NCI-H1417 (cell line): ENCODE measurements around the gene IL1A.

ENCODE experiments used
- DNase-seq, 3 experiments: peaks; one replicate each; lab custom pipeline; 2025; lab: John Stamatoyannopoulos, UW

Gene IL1A

DNA sequence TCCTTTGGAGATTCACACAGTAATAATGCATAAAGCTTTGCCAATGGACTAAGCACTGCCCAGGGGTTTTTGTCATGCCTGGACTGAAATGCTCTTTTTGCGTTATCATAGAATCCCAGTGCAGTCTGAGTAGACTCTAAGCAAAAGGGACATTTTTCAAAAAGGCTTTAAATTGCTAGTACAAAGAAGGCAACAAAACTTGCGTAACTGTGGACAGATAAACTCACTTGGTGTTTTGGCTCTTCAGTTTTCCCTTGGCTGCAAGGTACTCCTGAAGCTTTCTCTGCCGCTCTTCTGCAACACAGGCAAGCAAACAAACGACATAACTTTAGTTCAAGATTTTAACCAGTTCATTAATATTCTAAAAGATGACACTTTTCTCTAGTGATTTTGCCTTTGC is 22.0 kb downstream of the IL1A start:
- no peak for DNase-seq

DNA sequence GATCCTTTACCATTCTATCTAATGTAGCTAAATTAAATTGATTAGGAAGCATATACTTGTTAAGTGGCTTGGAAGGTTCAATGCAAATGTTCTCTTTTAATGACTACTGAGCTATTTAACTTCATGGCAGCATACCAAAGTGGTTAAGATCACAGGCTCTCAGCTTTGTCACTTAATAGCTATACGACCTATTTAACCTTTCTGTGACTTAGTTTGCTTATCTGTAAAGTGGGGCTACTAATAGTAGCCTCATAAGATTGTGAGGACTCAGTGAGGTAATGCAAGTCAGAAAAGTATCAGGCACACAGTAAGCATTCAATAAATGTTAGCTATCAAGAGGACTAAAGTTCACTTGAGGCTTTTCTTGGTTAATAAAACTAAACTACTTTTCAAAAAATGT is 24.1 kb downstream of the IL1A start:
- DNase-seq = no peak

DNA sequence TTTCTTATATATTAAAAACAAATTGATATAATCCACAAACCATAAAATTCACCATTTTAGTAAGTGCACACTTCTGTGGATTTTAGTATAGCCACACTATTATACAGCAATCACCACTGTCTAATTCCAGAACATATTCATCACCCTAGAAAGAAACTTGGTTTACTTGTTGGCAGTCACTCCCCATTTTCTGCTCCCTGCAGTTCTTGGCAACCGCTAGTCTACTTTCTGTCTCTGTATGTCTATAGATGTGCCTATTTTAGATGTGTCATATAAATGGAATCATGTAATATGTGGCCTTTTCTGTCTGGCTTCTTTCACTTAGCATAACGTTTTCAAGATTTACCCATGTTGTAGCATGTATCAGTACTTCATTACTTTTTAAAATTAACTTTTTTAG is 25.6 kb downstream of the IL1A start:
- DNase-seq = no peak

DNA sequence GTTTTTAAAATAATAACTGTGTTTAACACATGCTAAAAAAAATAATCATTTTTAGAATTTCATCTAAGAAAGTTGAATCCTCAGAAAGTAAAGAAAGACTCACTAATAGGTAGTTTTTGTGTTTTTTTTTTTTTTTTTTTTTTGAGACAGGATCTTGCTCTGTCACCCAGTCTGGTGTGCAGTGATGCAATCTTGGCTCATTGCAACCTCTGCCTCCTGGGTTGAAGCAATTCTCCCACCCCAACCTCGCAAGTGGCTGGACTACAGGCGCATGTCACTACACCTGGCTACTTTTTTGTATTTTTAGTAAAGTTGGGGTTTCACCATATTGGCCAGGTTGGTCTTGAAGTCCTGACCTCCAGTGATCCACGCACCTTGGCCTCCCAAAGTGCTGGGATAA is 27.0 kb downstream of the IL1A start:
- no peak for DNase-seq

DNA sequence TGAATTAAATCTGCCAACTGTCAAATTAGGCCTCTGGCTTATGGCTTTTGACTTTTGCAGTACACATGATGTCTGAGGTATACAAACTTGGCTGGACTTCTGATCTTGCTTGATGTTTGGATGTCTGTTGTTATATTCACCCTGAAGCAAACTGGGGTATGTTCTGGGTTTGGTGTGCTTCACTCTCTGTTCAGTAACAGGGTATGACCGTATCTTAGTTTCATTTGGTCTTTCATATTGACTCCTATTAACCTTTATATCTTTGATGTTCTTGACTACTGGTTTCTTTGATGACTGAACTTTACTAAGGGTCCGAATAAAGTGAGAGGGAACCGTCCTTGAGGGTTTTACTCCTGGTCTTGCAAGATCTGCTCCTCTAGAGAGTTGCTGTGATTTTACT is 28.1 kb downstream of the IL1A start:
- no peak for DNase-seq

DNA sequence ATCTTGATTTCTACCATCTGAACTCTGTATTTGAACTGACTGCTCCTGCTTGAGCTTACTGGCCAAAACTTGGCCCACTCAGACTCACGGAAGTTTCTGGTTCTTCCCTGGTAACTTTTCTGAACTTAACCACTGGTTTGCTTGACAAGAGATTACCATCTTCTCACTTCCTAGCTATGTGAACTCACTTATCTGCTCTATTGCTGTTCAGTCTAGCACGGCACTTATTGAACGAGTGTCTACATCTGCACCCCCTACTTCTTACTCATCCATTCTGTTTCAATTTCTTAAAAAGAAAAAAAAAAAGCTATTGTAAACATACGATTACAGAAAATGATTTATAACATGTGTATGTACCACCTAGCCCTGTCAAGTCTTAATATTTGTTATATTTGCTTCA is 28.8 kb downstream of the IL1A start:
- DNase-seq = no peak

DNA sequence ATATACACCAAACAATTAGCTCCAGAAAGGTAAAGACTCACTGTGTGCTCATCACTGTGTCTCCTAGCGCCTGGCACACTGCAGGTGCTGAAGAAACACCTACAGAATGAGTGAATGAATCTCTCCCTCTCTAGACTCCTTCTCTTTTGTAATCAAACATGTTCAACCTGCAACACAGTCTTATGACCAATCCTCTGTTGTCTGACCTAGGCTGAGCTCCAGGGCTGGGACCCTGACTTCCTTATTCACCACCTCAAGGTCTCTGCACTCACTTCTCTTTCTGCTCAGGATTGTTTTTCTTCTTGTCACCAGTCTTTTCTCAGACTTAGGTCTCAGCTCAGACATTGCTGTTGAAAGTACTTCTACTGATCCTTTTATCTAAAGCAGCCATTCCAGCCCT is 29.7 kb downstream of the IL1A start:
- no peak for DNase-seq

DNA sequence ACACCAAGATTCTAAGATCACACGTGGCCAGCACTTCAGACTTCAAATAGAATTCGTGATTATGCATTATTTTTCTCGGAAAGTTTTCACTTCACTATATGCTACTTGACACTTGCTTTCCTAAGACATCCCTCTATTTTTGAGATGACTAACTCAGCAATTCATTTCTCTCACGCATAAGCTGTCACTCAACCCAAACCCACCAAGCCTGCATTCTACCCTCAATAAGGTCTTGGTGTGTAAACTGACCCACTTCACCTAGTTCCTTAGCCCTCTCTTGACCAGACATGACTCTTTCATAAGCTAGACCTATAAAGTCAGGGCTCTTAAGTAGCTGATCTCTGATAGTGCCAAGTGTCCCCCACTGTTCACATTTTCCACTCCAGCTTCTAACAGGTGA is 31.6 kb downstream of the IL1A start:
- no peak for DNase-seq

DNA sequence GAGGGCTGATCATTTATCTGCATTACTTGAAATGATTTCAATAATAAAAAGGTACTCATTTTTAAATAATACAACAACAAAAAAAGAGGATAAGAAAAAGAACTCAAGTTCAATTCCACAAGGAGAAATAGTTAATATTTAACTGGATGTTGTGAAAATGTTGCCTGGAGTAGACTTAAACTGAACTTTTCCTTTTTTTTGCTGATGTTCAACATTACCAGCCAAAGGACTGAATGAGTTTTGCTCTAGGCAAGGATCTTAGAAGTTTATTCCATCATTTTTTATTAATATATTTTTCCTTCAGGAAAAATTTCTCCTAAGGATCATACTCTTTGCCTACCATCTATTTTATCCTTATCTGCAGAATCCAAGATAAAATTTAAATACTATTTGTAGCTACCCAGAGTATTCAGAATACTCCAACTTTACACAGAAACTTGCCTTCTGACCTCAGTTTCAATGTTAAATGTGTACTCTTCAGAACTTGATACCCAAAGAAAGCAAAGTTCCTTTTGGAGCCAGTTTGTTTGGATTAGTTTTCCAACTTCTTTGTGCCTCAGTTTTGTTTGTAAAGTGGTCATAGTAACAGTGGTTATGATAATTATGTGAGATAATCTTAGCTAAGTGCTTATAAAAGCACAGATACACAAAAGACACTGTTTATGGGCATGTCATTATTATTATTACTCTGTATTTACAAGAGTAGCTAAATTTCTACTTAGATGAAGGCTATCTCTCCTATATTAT is 32.7 kb downstream of the IL1A start:
- DNase-seq = no peak

DNA sequence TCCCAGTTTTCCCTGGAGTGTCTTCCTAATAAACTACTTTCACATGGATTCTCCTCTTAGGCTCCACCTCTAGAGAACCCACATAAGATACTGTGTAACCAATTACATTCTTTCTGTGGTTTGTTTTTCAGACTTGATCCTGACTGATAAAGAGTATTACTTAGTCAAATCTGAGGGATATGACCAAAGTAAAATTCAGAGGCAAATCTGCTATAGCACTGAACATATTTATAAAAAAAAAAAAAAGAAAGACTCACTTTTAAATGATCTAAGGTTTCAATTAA is 33.8 kb downstream of the IL1A start:
- DNase-seq = no peak

DNA sequence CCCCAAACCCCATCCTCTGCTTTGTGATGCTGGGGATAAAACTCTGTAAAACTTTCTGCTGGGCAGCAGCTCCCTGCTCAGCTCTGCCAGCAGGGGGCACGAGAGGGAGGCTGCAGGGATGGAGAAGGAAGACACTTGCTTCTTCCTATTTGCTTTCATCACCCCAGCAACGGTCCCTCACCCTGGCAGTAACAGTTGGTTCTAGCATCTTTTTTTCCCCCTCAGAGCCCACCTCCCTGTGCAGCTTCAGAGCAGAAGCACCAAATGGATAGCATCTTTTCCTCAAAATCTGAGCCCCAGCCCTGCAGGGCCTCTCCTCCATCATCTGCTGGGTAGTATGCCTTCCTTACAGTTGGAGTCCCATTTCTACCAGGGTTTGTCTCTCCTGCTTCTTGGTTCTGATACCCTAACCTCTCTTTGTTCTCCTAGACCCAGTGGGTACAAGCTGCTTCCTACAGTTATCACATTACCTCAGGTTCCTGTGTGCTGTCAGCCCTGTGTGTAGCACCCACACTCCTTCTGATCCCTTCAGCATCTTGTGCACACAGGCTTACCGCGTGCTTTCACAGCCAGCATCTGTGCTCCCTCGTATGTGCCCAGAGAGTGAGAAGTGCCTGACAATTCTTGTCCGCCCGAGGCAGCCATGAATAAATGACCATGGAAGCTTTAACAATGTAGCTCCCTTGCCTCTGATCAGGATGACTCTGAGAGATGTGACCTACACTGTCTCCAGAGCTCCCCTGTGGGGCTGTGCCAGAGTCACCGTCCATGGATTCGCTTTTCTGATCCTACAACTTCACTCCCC is 34.3 kb downstream of the IL1A start:
- peak; percentile 2 to 77 (median 35) for DNase-seq

DNA sequence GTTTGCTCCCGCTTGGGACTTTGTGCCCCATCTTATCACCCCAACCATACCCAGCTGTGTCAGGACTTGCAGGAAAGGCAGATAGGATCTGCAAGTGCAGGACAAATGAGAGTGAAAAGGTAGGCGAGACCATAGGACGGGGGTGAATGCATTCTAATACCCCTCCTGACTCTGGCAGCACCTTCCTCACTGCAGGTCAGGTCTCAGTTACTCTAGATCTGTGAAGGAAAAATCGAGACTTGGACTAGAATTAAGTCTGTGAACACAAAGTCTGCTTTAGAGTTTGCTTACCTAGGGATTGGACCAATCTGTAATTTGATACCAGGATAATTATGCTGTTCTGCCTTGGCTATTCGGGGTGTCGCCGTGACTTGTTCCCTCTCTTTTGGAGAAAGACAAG is 43.8 kb downstream of the IL1A start:
- no peak for DNase-seq

DNA sequence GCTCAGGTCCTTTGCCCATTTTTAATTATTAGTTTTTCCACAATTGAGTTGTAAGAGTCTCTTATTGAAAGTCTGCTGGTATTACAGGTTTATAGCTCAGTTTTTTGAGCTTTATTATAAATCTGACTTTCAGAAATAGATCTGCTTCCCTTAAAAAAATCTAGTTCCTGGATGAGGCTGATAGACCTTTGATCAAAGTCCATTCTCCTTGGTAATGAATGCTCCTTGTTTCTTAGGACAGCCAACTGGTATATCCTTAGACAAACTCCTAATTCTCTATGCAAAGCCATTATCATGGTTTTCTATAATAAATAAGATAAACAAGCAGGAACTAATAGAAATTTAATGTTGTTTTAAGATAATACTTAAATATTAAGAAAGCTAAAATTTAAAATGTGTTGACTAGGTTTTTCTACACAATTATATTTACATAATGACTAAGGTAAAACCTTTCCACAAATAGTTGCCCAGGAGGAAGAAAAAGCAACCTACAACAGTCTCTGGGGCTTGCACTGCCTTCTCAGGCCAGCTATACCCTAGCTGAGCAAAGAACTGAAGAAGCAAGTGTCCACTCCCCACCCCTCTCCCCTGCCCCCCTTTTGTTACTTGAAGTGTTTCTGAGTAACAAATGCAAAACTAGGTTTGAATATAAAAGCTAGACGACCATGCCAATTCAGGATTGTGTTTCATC is 46.6 kb downstream of the IL1A start:
- no peak for DNase-seq

DNA sequence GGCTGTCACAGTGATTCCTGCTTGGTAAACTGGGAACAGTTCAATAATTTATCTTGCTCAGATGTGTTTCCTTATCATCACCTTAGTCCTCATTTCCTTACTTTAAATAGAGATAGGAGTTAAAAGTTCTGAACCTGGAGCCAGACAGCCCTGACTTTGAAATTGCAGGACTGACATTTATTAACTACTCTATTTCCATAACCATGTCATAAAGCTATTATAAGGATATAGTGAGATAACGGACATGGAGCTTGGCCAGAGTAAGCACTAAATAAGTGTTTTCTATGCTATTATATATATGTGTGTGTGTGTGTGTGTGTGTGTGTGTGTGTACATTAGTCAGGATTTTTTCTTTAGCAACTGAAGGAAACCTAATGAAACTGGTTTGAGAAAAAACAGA is 50.4 kb downstream of the IL1A start:
- no peak for DNase-seq

DNA sequence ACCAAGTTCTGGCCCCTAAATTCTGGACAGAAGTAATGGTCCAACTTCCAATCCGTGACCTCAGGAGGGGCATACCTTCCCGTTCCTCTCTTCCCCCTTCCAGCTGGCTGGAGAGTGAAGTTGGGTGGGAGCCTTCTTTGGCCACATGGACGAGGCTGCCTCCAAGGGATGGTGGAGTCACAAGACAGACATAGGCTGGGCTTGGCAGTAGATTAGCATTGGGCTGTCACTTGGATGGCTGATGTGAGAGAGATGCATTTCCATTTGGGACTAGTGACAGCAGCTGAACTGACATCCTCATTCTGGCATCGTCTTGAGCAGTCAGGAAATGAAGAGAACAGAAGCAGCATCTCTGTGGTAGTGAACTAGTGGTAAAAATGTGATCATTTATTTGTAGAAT is 50.8 kb downstream of the IL1A start:
- DNase-seq = no peak

DNA sequence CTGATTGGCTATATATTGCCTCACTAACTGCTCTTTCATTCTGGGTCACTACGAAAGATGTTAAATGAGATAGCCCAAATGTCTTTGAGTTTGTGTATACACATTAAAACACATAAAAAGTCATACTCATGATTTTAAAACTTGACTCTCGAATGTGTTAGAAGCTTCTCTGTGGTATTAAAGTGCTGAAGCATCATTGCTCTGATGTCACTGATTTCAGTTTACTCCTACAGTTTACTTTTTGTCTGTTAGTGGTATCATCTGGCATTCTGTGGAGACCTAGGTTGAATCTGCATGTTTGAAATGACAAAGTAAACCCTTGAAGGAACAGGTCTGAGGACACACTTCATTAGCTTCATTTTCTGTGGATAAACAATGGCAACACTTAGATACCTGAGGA is 52.8 kb downstream of the IL1A start:
- DNase-seq = no peak

DNA sequence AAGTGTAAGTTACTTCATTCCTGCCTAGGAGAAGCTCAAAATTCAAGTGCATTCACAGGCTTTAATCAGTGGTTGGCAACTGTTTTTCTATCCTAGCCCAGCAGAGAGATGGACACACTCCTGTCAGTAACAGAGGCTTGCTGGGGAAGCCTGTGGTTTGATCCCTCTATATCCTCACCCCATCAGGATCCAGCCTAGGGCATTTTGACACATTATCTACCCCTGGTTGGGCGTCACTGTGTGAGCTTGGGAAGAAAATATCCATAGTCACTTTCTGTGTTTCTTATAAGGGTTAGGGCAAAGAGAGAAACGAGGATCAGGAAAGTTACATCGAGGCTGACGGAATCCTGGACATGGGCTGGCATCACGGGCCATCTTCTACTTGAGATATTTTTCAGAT is 53.5 kb downstream of the IL1A start:
- no peak for DNase-seq

DNA sequence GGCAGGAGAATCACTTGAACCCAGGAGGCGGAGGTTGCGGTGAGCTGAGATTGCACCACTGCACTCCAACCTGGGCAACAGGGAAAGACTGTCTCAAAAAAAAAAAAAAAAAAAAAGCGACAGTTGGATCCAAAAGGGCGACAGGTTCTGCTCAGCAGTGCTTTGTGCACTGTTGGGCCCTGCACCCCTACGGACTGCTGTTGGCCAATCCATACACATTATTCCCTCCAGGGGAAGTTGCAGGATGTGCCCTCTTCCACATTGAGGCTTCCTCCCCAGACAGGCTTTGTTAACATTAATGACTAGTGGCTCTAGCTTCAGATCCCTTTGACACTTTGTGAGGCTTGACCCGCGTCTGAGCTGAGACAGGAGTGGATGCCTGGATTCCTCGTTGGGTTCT is 54.1 kb downstream of the IL1A start:
- no peak for DNase-seq

DNA sequence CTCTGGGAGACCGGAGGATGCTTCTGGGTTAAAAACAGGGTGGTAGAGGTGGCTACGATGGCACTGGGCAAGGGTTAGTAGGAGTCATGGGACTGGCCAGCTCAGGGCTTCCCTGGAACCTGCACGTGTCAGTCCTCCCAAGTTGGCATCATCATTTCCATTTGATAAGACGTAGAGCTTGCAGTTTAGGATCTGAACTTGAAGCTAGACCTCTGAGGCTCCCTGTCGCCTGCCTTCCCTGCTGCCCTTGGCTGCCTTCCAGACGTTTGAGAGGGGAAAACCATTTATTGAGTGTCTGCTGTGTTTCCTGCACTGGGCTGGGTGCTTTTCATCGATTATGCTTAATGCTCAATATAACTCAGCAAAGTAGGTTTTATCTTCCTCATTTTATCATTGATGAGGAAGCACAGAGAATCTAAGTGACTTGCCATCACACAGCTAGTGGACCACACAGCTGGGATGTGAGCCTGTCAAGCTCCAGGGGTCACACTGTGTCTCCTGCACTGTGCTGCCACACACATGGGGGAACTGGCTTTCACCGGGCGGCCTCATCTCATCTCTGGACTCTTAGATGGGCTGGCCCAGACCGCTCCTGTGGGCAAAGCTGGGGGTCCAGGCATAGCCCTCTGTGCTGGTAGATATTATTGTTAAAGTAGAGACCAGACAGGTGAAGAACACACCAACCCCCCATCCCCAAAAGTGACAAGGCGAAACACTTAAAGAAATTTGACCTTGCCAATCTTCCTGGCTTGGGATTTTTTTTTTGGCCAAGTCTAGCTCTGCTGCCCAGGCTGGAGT is 55.7 kb downstream of the IL1A start:
- peak in 1 of 3 experiments; percentile 25 for DNase-seq

DNA sequence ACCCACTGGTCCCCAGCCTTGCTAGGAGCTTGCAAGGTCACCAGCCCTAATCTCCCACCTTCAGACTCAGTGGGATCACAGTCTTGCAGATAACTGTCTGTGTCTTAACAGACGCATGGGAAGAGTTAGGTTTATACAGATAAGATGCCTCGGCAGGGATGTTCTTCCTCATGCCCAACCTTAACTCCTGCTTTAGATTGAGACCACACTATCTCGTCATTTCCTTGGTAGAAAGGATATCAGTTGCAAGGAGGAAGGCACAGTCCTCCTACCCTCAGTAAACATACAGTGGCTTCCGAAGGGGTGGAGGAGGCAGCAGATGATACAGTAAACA is 56.3 kb downstream of the IL1A start:
- no peak for DNase-seq

DNA sequence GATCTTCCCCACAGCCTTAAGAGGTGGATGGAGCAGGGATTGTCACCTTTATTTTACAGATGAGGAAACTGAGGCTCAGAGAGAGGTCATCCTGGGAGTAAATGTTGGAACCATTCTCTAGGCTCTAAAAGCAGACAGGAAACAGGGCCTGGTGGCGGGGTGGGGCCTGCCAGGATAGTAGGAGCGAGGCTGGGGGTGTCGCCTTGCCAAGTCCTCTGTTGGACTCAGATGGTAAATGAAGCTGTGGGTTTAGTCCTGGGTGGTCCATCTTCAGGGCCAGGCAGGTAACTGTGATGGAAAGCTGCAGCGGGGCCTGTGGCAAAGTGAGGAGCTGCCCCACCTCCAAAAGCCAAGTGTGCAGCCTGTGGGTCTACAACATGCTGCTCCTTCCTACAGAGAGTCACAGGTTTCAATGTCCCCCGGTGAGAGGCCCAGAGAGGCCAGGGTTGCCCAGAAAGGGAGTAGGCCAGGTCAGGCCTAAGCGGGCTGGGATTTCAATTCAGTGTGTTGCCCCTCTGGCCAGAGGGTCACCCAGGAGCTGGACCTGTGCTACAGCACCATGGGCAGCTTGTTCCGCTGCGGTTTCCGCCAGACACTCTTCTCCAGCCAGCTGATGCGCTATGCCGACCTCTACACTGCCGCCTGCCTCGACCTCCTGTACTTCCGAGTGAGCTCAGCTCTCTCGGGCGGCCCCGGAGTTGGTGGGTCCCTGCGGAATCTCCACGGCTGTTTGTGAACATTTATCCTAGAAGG is 56.8 kb downstream of the IL1A start:
- DNase-seq = no peak
